ENCODE data around the gene ANXA6.

Gene ANXA6

GRCh38 chr5:151151263-151151660 is 6.3 kb downstream of the ANXA6 start:
- no peak for DNase-seq

GRCh38 chr5:151150471-151151262 is 6.9 kb downstream of the ANXA6 start:
- DNase-seq = no peak

GRCh38 chr5:151148583-151148982 is 9.0 kb downstream of the ANXA6 start:
- no peak for DNase-seq

GRCh38 chr5:151147033-151147432 is 10.5 kb downstream of the ANXA6 start:
- no peak for DNase-seq

DNA sequence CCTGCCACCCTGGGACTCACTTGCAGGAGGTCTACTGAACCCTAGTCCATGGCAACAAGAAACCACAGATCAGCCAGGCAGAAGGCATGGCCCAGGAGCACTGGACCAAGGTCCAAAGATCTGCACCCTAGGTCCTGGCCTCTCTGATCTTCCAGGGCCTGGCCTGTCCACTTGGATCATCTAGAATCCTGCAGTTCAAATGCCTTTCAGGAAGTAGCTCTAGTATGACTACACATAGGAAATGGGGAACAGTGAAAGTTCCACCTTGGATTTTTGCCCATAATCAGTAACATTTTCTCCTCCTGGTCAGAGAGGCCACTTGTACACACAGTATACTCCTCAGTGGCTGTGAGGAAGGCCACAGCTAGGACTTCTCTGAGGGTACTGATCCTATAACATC is 11.5 kb downstream of the ANXA6 start:
- no peak for DNase-seq

- DNase-seq = no peak
Measured at GRCh38 chr5:151144922-151145321, 12.7 kb downstream of the ANXA6 start.

DNA sequence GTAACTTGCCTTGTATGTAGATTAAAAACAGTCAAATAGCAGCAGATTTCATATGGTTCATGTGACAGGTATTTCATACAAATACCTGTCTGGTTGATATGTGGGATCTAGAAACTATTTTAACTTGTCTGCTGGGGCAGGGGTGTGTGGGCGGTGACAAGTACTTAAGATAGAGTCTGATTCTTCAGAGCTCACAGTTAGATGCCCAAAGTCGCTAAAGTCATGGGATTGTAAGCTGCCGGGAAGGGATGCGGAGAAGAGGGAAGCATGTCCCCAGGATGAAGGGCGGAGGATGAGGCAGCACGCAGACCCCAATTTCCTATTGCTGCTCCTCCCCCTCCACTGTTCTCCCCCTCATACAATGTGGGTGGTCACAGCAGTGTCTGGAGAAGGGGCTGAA is 13.3 kb downstream of the ANXA6 start:
- DNase-seq = no peak

- DNase-seq = no peak
Measured at GRCh38 chr5:151143645-151144044, 13.9 kb downstream of the ANXA6 start.

- no peak for DNase-seq
Measured at GRCh38 chr5:151142933-151143332, 14.6 kb downstream of the ANXA6 start.

- DNase-seq = peak; percentile 42
Measured at GRCh38 chr5:151141535-151141934, 16.0 kb downstream of the ANXA6 start.

- no peak for DNase-seq
Measured at GRCh38 chr5:151140686-151141459, 16.7 kb downstream of the ANXA6 start.

DNA sequence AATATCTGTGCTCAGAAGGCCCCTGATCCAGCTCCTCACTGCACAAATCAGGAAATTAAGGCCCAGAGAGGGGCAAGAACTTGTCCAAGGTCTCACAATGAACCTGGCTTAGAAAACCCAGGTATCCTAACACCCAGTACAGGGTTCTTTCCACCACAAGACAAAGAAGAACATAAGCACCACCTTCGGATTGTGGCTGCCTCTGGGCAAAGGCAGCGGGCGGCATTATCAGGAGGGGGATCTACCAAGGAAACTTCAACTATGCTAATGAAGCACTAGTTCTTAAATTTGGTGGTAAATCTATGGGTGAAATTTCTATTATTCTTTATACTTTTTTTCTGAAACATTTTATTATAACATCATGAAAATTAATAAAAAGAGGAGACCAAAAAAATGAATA is 17.9 kb downstream of the ANXA6 start:
- no peak for DNase-seq

GRCh38 chr5:151139015-151139414 is 18.6 kb downstream of the ANXA6 start:
- no peak for DNase-seq

DNA sequence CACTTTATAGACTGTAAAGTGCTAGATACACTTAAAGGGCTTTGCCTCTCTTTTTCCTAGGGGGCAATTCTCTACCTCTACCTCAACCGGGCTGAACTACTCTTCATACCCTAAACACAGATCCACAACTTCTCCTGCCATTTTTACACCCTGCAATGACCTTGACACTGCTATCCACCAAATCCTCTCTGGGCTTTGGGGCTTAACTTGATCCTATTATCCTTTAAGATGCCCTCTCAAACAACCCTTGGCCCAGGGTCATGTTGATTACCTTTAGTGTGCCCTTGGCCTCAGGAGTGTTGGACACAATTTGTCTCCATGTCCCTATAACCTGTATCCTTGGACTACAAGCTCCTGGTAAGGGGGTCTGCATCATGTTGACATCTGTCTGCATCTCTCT is 19.5 kb downstream of the ANXA6 start:
- no peak for DNase-seq

- no peak for DNase-seq
Measured at GRCh38 chr5:151137067-151137825, 20.3 kb downstream of the ANXA6 start.

GRCh38 chr5:151134228-151134627 is 23.4 kb downstream of the ANXA6 start:
- DNase-seq = no peak

DNA sequence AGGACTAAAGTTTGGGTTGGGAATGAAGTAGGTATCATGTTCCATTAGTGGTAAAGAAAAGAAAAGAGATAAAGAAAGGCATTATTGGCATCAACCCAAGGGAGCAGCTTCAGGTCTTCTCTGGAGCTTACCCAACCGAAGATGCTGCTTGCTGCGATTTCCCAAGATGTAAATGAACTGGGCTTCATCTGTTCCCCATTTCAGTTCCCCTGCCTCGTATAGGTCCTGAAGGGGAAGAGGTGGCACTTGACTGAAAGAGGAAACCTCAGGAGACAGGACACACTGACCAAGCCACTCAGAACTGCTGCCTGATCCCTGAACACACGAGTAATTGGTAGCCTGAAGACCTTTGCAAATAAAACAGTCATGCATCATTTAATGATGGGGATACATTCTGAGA is 24.6 kb downstream of the ANXA6 start:
- no peak for DNase-seq

- DNase-seq = no peak
Measured at GRCh38 chr5:151130922-151131891, 26.4 kb downstream of the ANXA6 start.

DNA sequence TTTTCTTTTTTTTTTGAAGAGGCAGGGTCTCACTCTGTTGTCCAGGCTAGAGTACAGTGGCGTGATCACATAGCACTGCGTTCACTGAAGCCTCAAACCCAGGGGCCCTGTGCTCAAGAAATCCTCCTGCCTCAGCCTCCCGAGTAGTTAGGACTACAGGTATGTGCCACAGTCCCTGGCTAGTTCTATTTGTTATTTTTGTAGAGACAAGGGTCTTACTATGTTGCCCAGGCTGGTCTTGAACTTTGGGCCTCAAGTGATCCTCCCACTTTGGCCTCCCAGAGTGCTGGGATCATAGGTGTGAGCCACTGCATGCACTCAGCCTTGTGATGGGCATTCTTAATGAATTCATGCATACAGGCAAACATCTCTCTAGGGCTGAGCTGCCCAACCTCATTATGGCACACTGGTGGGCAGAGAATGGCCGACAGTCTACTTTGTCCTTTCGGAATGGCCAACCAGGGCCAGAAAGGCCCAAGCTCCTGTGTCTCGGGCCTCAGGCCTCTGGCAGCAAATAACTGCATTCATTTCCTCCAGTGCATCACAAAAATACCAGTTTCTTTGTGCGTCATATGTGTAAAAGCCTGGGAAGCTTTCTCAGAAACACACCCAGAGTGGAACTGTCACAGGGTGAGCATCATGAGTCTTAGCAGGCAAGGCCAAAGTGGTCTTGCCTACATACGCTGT is 27.2 kb downstream of the ANXA6 start:
- no peak for DNase-seq

DNA sequence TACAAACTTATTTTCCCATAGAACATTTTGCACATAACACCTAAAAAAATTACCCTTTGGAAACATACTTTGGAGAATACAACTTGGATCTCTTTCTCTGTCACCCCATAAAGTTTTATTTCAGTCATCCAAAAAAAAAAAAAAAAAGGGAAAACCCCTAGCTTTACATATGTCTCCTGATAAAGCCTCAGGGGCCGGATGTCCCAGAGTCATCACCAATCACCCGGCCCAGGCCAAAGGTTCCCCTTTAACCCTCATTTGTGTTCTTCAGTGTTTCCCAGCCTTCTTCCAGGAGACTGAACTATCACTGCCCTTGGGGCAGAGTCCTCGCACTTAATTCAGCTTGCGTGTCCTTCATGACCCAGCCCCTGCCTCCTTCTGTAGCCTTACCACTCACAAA is 28.8 kb downstream of the ANXA6 start:
- no peak for DNase-seq

- DNase-seq = no peak
Measured at GRCh38 chr5:151127926-151128325, 29.7 kb downstream of the ANXA6 start.

- peak; percentile 51 for DNase-seq
Measured at GRCh38 chr5:151126199-151126645, 31.4 kb downstream of the ANXA6 start.
